ENCODE measurements around the gene IKZF2. TPM values are rescaled to one million over a fixed set of nuclear protein-coding genes. Genes with fewer than 3 reads are reported as not detected.

The IKZF2 gene
- total and polyA plus RNA-seq, 9 of the 15 experiments (the other 6 are each of a cell fraction or from before 2014, with no cell fraction given), result 0.04 to 0.54 (median 0.22) TPM

DNA sequence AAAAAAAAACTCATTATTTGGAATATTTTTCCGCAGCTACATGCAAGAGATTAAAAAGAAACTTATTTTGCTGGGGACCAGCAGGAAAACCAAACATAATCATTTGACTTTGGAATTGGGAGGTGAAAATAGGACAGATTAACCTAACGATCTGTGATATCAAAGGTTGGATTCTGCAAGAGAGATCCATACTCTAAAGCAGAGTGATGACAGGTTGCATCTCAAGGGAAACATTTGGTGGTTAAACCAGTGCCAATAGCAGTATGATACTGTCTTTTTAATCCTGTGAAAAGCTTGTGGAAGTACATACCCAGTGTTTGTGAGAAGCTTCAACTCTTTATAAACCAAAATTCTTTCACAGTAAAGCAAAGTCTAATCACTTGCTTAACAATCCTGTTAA lies 5.3 kb upstream of the IKZF2 start:
- Histone ChIP-seq H3K4me2 (ENCODE audit: insufficient read depth, low read length) (no peak overlapping the region), H3K27ac (ENCODE audit: extremely low read depth, low read depth, low read length) (no peak overlapping the region), H3K9me3 (replicated peaks; ENCODE audit: control insufficient read depth, insufficient read depth, low read depth, low read length) (no peaks in the 10 kb centered on the region), H3K4me1 (replicated peaks in 1 of 2; ENCODE audit: control insufficient read depth in 2 of 2, insufficient read depth in 2 of 2, low read length in 2 of 2) (peaks cover 0 to 6% of the 10 kb centered on the region in 2 experiments; a peak in 1 of 5 replicates), H4K20me1 (replicated peaks; ENCODE audit: control insufficient read depth, insufficient read depth, low read length) (no peaks in the 10 kb centered on the region), H3K4me3 (no peak overlapping the region), H3K9me1 (ENCODE audit: control insufficient read depth, insufficient read depth, low read length) (no peaks in the 10 kb centered on the region), H3K9ac (ENCODE audit: insufficient read depth in 1 of 2, low read depth in 2 of 2, low read length in 2 of 2) (no peak overlapping the region), H3K36me3 (ENCODE audit: control insufficient read depth, insufficient read depth, low read length) (no peaks in the 10 kb centered on the region), H3K27me3 (ENCODE audit: control insufficient read depth in 2 of 2, insufficient read depth in 2 of 2, low read length in 2 of 2) (no peaks in the 10 kb centered on the region; a peak in 1 of 5 replicates), H2AFZ (ENCODE audit: low read depth, low read length) (no peak overlapping the region), H3K79me2 (ENCODE audit: control insufficient read depth, insufficient read depth, low read length) (no peaks in the 10 kb centered on the region)
- ATAC-seq (no peak), FAIRE-seq (no peak), DNase-seq (ENCODE audit: extremely low read depth in 1 of 4, low spot score in 3 of 4) (no peak)
- CTCF ChIA-PET (ENCODE audit: low intra/inter-chr PET ratio), result no interaction called here
- POLR2A ChIA-PET, result no interaction called here
- WGBS (ENCODE audit: insufficient coverage, low coverage, missing lambda C conversion rate), result 0% methylated on average over 2 of the region's 2 CpGs
- BruUV-seq (replicated peaks), result no TSS peak
- in situ Hi-C loops (cut with MboI) (no loop called here), intact Hi-C loops (cut with micrococcal nuclease) (no loop called here)
- TF ChIP-seq ZNF696 (CRISPR knock-in tag; conservative IDR thresholded peaks at IDR 0.05) (no peak), MEIS2 (IDR thresholded peaks at IDR 0.05; ENCODE audit: partially characterized antibody) (no peak), ZNF436 (CRISPR knock-in tag; IDR thresholded peaks at IDR 0.05) (no peak)
- TF ChIP-seq, protein P1, sequence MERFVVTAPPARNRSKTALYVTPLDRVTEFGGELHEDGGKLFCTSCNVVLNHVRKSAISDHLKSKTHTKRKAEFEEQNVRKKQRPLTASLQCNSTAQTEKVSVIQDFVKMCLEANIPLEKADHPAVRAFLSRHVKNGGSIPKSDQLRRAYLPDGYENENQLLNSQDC (CRISPR knock-in tag; IDR thresholded peaks at IDR 0.05), result no peak

DNA sequence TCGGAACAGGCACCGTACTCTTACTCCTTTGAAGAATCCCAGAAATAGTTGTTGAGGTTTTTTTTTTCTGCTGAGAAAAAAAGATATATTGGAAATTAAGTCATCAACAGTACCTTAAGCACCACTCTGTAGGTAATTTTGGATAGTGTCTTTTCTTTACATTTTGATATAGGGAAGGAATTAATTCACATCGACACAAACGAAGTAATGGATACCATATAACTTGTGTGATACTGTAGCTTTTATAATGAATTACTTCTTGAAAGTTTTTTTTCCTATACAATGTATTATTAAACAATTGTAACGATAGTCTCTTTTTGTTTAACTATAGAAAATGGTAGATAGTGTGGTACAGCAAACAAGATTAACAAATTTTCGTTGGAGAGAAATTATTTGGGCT lies 1.5 kb upstream of the IKZF2 start:
- Histone ChIP-seq H3K4me3 (no peak overlapping the region), H3K36me3 (ENCODE audit: control insufficient read depth, insufficient read depth, low read length) (no peaks in the 10 kb centered on the region), H3K4me2 (ENCODE audit: insufficient read depth, low read length) (no peak overlapping the region), H3K27ac (ENCODE audit: extremely low read depth, low read depth, low read length) (no peak overlapping the region), H3K4me1 (replicated peaks in 1 of 2; ENCODE audit: control insufficient read depth in 2 of 2, insufficient read depth in 2 of 2, low read length in 2 of 2) (peaks cover 0 to 6% of the 10 kb centered on the region in 2 experiments; a peak in 1 of 5 replicates), H3K27me3 (ENCODE audit: control insufficient read depth in 2 of 2, insufficient read depth in 2 of 2, low read length in 2 of 2) (no peaks in the 10 kb centered on the region; a peak in 1 of 5 replicates), H3K9me1 (ENCODE audit: control insufficient read depth, insufficient read depth, low read length) (no peaks in the 10 kb centered on the region), H3K79me2 (ENCODE audit: control insufficient read depth, insufficient read depth, low read length) (no peaks in the 10 kb centered on the region), H3K9me3 (replicated peaks; ENCODE audit: control insufficient read depth, insufficient read depth, low read depth, low read length) (no peaks in the 10 kb centered on the region), H4K20me1 (replicated peaks; ENCODE audit: control insufficient read depth, insufficient read depth, low read length) (no peaks in the 10 kb centered on the region), H2AFZ (ENCODE audit: low read depth, low read length) (no peak overlapping the region), H3K9ac (ENCODE audit: insufficient read depth in 1 of 2, low read depth in 2 of 2, low read length in 2 of 2) (no peak overlapping the region)
- no TSS peak for BruUV-seq (replicated peaks)
- POLR2A ChIA-PET, result no interaction called here
- intact Hi-C loops (cut with micrococcal nuclease) (loop anchor here (1.0 to 2.0 kb wide), 3 partner anchors 290 to 466 kb away; no protein-coding TSS in a partner anchor), in situ Hi-C loops (cut with MboI) (no loop called here)
- ATAC-seq (no peak), FAIRE-seq (no peak), DNase-seq (ENCODE audit: extremely low read depth in 1 of 4, low spot score in 3 of 4) (no peak)
- 13% methylated on average over 6 of the region's 6 CpGs for WGBS (ENCODE audit: insufficient coverage, low coverage, missing lambda C conversion rate)
- CTCF ChIA-PET (ENCODE audit: low intra/inter-chr PET ratio), result no interaction called here
- TF ChIP-seq SP1 (CRISPR knock-in tag; IDR thresholded peaks at IDR 0.05) (no peak), MAFF (IDR thresholded peaks at IDR 0.05; ENCODE audit: low read length) (no peak), U2AF1 (optimal IDR thresholded peaks at IDR 0.05; ENCODE audit: low read depth, low read length) (no peak), CBFB (CRISPR knock-in tag; IDR thresholded peaks at IDR 0.05) (no peak), TEAD2 (tag; IDR thresholded peaks at IDR 0.05) (no peak), DDX20 (tag; IDR thresholded peaks at IDR 0.05; ENCODE audit: low read depth) (no peak), TEAD1 (CRISPR knock-in tag; IDR thresholded peaks at IDR 0.05) (no peak), CBX8 (IDR thresholded peaks at IDR 0.05; ENCODE audit: borderline replicate concordance, extremely low read depth, low read depth, low read length, poor library complexity, severe bottlenecking) (no peak), NR3C1 (CRISPR knock-in tag; IDR thresholded peaks at IDR 0.05) (no peak), ZNF785 (CRISPR knock-in tag; IDR thresholded peaks at IDR 0.05) (no peak), CAMTA2 (CRISPR knock-in tag; conservative IDR thresholded peaks at IDR 0.05) (no peak), ZNF696 (CRISPR knock-in tag; conservative IDR thresholded peaks at IDR 0.05) (no peak), SAFB2 (IDR thresholded peaks at IDR 0.05; ENCODE audit: borderline replicate concordance, low read depth, low read length, severe bottlenecking) (no peak), ZNF239 (CRISPR knock-in tag; IDR thresholded peaks at IDR 0.05) (no peak)
